NCI-H345 treated with DMSO at 0.1 percent for 48 hours (cell line): ENCODE data around the gene CDH26.

Experiments
- DNase-seq: peaks from one replicate; lab custom pipeline; 2025; ENCODE audit not compliant: unreplicated experiment; lab: John Stamatoyannopoulos, UW

The CDH26 gene

DNA sequence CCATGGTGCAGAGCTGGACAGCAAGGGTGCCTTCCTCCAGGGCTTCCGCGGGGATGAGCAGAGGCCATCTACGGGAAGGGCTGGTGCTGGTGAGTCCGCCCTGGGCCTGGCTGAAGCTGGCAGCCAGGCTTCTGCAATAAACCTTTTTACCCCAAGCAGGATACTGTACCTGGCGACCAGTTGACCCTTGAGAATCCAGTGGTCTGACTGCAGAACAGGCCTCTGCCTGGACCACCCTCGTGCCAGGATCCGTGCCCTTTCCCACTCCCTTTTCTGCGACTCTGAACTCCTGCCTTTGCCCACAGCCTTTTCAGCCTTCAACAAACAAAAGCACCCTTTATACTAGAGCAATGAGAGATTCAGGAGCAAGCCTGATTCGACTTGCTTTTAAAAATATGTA, 18.9 kb downstream of the CDH26 start:
- DNase-seq: no peak

DNA sequence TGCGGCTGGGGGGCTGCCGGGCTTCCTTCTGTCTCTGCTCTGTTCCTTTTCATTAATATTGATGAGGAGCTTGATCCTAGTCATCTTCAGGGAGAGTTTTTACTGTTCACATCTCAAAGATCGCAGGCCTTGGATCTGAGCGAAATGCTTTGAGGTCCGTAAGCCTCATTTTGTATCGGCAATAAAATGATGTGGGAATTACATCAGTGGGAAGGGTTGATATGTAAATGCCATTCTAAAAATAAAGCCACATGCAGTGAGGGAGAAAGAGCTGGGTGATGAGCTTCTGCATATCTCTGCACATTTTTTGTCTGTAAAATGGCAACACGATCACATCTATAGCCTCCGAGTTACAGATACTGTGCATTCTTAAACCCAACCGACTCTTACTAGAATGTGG, 24.9 kb downstream of the CDH26 start:
- DNase-seq: no peak

DNA sequence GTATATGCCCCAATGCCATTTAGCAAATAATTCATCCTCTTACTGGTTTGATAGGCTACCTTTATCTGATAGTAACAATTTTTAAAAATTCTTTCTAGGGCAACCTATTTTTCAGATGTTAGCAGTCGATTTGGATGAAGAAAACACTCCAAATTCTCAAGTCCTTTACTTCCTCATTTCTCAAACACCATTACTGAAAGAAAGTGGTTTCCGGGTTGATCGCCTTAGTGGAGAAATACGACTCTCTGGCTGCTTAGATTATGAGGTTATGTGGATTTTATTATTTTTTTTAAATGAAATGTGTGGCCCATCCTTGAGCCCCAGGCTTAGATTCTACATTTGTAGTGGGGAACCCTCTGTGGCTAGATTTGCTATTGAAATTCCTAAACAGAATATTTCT, 26.3 kb downstream of the CDH26 start:
- no peak for DNase-seq

DNA sequence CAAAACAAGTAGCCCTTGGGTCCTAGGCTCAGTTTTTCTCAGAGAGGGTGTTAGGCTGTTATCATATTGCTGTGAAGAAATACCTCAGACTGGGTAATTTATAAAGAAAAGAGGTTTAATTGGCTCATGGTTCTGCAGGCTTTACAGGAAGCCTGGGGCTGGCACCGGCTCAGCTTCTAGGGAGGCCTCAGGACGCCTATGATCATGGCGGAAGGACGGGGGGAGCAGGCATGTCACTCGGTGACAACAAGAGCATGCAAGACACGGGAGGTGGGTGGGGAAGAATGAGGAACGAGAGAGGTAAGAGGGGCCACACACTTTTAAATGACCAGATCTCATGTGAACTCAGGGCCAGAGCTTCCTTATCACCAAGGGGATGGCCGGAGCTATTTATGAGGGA, 26.9 kb downstream of the CDH26 start:
- DNase-seq: no peak

DNA sequence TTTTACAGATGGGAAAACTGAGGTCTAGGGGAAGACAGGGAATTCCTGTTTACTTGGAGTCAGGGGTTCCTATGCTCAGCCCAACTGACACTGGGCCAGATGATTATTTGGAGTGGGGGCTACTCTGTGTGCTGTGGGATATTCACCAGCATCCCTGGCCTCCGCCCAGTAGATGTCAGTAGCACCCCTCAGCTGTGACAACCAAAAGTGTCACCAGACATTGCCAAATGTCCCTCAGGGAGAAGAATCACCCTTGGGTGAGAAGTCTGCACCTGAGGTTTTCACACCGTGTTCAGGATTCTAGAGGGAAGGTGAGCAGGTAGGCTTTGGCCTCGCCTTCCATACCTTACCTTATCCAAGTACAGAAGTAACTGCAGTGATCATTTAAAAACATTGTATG, 27.6 kb downstream of the CDH26 start:
- DNase-seq: no peak

DNA sequence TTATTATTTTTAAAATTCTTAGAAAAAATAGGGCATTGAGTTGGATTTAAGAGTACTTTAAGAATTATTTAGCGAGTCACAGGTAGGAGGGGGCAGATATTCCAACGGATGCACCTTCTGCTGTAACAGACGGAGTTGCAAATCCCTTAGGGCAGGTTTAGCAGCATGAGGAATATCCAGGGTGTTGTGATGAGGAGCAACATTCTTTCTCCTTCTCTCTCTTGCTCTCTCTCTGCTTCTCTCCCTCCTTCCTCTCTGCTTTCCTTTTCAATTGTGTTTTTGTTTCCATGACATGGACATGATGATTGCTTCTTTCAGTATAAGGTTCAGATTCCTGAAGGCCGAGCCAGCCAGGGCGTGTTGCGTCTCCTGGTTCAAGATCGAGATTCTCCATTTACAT, 28.9 kb downstream of the CDH26 start:
- DNase-seq: no peak

DNA sequence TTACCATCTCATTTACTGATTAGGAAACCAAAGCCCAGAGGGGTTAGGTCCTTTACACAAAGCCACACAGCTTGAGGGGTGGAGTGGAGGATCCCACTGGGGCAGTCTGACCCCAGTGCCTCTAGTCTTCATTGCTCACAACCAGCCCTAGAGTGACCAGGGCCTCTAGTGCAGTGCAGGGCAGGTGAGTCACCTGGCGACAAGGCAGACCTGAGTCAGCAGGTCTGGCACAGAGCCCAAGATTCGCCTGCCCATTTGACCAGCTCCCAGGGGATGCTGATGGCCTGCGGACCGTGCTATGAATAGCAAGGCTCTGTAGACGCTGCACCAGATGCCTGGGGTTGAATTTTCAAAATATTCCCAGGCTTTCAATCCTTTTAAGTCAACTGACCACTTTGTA, 29.9 kb downstream of the CDH26 start:
- no peak for DNase-seq

DNA sequence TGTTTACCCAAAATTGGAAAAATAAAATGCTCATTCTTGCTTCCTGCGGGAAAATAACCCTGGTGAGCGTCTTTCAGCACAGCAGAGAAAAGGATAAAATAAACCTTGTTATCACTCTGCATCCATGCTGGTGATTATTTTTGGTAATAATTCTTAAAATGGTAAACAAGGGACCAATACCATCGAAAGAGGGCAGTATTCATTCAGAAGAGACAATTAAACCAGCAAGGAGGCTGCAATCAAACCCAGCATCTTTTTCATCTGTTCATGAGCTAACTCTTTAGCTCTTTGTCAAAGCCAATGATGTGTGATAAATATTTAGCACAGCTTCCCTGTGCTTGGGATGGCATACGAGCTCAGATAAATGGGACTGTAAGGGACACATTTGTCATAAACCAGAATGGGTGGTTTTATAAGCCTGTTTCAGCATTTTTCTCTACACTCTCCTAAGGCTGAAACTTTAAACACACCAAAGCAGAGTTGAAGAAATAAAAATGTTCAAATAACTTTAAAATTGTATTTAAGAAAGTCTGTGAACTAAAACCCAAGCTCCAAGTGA, 34.4 kb downstream of the CDH26 start:
- DNase-seq: no peak

DNA sequence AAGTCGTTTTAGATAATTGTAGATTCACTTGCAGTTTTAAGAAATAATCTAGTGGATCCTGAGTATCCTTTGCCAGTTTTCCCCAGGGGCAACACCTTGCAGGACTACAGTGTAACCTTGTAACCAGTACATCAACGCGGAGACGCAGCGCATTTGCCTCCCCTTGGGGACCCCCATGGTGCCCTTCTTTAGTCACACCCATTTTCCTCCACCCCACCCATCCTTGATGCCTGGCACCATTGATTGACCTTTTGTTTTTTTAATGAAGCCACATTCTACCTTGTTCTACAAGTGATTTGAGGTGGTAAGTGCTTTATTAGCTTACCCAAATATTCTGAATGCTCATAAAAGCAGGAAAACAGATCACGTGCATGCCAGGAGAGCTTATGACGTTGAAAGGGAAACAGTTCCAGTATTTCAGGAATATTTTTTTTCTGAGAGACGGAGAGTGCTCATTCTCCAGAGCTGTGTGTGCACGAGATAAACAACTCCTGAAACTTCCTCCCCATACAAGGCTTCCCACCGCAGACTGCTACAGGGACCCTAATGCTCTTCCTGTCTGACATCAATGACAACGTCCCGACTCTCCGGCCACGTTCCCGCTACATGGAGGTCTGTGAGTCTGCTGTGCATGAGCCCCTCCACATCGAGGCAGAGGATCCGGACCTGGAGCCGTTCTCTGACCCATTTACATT, 35.7 kb downstream of the CDH26 start:
- no peak for DNase-seq

DNA sequence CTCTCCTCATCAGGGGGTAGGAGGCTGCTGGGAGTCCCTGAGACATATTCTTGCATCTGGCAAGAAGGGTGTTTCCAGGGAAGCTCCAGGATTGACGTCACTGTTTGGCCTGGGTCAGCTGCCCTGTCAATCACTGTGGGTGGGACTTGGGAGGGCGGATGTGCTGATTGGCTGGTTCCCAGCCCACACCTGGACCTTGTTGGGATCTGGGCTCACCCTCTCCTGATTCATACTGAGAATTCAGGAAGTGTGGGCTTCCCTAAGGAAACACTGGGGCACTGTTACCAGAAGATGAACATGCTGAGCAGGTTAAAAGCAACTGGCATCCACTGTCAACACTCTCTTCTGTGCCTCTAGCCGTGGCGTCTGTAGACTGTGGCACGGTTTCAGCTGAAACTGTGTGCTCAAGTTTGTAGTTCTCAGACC, 36.5 kb downstream of the CDH26 start:
- no peak for DNase-seq

DNA sequence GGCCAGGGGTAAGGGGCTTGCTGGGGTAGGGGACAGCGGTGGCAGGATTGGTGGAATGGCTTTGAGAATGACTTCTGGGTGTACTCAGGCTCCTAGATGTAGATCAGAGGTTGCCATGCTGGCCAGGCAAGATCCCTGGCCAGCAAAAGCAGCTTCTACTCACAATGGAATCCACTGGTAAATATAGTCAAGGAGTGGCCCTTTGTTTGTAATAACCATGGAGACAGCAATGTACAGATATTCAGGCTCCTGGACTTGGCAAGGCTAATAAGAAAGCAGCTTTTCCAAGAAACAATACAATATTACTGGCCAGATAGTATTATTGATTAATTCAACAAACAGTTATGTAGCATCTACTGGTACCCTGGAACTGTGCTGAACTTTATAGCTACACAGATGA, 37.9 kb downstream of the CDH26 start:
- DNase-seq: no peak

DNA sequence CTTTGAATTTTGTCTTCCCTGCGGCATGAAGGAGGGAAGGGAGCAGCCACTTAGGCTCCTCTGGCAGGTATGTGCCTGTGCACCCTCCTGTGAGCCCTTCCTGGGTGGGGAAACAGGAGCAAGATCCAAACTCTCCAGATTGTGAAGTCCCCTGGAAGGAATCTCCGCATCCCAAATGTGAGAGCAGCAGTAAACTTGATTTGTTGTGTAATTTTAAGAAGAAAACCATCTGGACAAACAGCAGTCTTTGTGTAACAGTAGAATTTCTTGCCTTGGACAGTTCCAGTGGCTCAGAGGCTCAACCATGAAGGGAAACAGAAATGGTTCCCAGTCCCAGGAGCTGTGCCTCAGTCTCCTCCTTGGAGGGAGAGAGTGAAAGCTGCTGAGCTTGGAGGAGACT, 39.7 kb downstream of the CDH26 start:
- DNase-seq: no peak

DNA sequence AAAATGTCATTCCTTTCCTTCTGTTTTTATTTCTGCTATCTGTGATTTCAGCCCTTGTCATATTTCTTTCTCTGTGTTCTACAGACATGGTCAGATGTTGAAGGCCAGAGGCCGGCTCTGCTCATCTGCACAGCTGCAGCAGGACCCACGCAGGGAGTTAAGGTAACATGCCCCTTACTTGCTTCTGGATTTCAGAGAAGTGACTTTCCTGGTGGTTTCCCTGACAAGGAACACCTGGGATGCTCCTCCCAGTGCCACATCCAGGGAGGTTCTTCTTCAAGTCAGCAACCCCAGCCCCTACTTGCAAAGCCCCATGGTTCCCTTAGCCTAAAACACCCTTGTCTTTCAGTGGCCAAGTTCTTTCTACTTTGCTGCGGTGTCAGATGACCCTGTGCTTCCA, 41.3 kb downstream of the CDH26 start:
- DNase-seq: no peak

DNA sequence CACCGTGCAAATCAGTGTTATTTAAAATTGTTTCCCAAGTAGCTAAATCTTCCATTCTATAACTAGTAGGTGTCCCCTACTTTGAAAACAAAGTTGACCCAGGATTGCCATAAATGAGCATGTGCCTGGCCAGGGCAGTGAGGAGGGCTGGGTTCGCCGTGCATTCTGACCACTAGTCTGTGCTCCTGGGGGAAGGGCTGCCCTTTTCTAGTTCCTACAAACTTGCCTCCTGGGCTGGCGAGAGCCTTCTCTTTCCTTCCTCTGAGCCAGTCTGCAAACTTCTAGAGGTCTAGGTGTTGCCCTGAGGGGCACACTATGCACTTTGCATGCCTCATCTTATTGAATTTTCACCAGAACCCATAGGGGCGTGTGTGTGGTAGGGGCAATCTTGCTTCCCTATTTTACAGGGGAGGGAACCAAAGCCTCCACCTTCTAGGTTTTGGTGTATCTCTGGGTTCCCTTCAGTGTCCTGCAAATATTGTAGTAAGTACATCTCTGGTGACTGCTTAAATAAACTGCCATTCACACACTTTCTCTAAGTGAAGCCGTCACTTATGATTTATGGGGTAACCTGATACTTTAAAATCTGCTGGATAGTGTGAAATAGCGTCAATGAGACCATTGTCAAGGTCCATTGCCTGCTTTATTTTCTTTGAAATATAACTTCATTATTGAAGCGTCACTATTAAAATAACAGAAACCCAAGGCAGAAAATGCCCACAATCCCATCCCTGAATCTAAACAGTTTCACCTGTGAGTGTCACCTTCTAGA, 42.2 kb downstream of the CDH26 start:
- no peak for DNase-seq

DNA sequence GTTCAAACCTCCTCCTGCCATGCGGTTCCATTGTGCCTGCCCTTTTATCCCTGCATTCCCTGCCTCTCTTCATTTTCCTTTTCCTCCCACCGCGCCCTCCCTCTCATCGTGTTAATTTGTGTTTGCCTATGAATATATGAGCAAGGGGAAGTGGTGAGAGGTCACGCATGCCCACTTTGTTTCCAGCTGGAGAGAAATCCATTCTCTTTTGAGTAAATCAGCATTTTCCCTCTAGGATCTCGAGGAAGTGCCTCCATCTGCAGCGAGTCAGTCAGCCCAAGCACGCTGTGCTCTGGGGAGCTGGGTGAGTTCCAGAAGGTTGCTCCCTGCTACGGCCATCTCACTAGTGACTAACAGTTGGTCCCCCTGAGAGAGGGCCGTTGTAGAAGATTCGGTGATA, 42.9 kb downstream of the CDH26 start:
- no peak for DNase-seq

DNA sequence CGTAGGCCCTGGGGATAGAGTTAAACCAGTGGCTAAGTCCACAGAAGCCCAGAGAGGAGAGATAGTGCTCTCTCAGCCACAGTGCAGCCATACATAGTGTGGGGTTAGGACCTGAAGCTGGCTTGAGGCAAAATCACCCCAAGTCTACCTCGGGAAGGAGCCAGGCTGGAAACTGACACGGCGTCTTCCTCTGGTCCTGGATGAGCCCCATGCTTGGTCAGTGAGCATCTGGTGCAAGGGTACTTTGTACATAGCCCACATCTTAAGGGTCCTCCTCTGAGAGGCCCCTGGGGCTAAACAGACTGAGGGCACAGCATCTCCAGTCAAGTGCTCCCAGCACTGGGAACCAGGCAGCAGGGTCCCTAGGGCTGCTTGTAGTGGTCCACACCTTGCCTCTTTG, 45.6 kb downstream of the CDH26 start:
- DNase-seq: no peak

DNA sequence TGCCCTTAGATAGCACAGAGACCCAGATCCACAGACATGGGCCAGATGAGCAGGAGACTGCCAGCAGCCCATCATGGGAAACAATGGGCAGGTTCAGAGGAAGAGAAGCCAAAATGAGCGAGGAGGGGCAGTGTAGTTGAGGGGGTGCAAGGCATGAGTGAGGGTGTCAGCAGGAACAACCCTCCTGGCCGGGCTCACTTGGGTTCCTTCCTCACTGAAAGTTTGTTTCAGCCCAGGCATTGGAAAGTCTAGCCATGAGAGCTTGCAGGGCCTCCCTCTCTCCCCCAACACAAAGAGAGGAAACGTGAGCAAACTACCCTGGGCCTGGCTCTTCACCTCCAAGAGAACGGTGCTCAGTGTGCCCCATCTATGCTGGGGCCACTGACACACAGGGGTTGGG, 48.0 kb downstream of the CDH26 start:
- DNase-seq: no peak

DNA sequence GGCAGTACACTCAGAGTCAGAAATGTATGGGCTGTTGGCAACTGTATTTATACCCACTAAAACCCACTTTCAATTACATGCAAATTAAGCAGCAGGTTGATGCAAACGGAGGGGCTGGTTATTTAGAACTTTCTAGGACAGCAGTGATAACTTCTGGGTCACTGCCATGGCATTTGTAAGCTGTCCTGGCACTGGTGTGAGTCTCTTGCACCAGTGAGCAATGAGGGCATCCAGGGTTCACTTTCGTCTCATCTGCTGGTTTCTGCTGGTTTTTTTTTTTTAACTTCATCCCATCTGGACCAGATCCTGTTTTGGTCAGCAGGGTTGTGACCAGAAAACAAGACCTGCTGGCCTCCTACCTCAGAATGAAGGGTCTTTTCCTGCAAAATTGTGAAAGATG, 49.2 kb downstream of the CDH26 start:
- no peak for DNase-seq

DNA sequence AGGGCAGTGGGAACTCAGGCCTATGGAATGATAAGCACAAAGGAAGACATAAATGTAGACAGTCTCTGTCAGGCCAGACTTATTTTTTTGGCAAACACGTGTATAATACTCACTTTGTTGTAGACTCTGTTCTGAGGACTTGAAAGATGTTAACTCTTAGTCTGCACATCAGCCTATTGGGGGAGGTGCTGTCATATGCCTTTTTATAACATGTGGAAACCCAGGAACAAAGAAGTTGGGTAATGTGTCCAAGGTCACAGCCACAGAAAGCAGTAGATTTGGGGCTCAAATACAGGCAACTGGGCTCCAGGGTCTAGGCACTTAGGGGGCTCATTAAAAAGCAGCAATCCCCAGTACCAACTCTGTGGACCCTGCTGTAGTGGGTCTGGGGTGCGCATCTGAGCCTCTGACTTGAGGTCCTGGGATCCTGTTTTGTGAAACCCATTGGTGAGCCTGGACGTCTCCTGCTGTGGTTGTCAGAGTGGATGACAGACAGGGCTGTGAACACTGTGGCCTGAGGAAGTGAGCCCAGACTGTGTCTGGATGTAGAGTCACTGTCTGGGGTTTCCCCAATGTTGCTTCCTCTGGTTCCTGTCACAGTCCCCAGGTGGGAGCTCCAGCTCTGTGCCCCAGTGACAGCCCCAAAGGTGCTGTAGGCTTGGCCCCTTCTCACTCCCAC, 50.0 kb downstream of the CDH26 start:
- DNase-seq: no peak

DNA sequence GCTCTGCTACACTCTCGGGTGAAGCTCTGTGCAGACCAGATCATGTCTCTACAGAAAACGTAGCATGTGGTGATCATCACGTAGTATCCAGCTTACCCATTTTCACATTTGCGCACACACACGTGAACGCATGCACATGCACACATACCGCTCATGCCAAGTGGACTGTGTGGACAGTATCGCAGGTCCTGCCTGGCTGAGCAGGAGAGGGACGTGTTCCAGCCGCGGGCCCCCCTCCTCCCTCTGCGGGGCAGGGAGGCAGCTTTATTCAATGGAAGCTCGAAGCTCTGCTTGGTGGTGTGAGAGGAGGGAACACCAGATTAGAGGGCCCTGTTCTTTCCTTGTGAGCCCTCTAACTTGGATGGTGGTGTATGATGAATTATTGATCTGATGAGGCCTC, 51.1 kb downstream of the CDH26 start:
- DNase-seq: no peak

DNA sequence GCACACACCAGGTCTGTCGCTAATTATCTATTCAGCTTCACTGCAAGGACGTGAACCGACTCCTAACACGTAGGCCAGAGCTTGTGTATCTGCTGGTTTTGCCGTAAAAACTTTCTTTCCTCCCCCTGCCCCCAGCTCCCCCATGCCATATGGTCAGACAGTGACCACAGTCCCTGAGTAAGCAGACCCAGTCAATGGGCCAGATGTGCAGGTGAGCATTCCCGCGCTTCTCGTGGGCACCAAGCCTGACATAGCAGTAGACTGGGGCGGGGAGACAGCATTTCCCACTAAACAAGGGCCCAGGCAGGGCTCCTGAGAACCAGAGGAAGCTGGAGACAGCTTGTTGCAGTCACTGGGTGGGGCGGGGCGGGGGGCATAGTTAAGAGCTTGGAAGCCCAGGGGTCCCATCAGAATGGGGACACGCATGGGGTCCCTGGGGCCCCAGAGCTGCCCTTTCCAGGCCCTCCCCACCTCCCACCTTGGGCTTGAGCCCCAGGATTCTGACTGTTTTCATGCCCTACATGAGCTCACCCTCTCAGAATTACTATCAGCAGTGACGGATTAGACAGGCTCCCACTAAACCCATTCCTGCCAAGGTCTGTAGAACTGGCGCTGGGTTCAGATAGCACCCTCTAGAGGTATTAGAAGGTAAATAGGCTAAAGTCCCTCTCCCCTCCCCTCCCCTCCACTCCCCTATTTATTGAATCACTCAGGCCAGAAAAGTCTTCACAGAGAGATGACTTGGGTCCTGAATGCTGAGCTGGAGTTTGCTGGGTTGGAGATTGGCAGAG, 51.8 kb downstream of the CDH26 start:
- no peak for DNase-seq
